Measurements from ENCODE around the gene SPATS2. TPM values are rescaled to one million over a fixed set of nuclear protein-coding genes. Genes with fewer than 3 reads are reported as not detected.

SPATS2 gene
- total RNA-seq, 1 donor from 2014 or later, result 46.3 TPM

DNA sequence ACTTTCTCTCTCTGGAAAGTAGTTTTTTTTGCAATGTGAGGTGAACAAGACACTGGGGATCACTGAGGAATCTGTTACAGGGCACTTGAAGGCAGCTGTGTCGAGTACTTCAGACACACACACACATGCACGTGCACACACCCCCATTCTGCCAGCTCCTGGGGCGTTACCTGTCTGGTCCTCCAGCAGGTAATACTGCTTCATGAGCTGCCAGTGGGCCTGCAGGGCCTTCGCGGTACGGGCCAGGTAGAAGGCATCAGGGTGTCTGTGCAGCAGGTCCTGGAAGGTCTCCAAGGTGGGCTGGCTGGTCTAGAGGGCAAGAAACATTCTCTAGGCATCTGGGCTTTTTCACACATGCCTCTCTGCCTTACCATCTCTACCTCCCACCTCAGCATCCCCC lies 195.6 kb downstream of the SPATS2 start:
- Mint-ChIP-seq H3K27ac (ENCODE audit: unreplicated experiment) (no peak overlapping the region), H3K4me3 (ENCODE audit: unreplicated experiment) (no peak overlapping the region), H3K27me3 (ENCODE audit: low read depth, unreplicated experiment) (no peaks in the 10 kb centered on the region), H3K9me3 (ENCODE audit: unreplicated experiment) (no peaks in the 10 kb centered on the region), H3K36me3 (ENCODE audit: low read depth, unreplicated experiment) (peaks cover 15% of the 10 kb centered on the region), H3K4me1 (ENCODE audit: low read depth, unreplicated experiment) (peaks cover 9% of the 10 kb centered on the region)
- peaks cover 7% of the 10 kb centered on the region for H3K4me1 ChIP-seq (ENCODE audit: insufficient read depth, low read length)
- no peak overlapping the region for H3K4me2 ChIP-seq (ENCODE audit: low read length)
- peaks cover 28% of the 10 kb centered on the region for H3K79me2 ChIP-seq (ENCODE audit: insufficient read depth, low read length)
- H3K27ac ChIP-seq (ENCODE audit: low read depth, low read length), result no peak overlapping the region
- DNase-seq (ENCODE audit: low read depth) (no peak), FAIRE-seq (no peak)
- peaks cover 23% of the 10 kb centered on the region for H3K36me3 ChIP-seq (ENCODE audit: insufficient read depth, low read length)
- no peaks in the 10 kb centered on the region for H3K9me3 ChIP-seq (ENCODE audit: insufficient read depth, low read depth, low read length)
- H4K20me1 ChIP-seq (ENCODE audit: insufficient read depth, low read length), result peaks cover 3% of the 10 kb centered on the region
- H3K9ac ChIP-seq (ENCODE audit: low read length), result no peak overlapping the region
- TF ChIP-seq EZH2 (IDR thresholded peaks at IDR 0.05; ENCODE audit: insufficient read depth, low read length), result no peak
- TF ChIP-seq, protein P1, sequence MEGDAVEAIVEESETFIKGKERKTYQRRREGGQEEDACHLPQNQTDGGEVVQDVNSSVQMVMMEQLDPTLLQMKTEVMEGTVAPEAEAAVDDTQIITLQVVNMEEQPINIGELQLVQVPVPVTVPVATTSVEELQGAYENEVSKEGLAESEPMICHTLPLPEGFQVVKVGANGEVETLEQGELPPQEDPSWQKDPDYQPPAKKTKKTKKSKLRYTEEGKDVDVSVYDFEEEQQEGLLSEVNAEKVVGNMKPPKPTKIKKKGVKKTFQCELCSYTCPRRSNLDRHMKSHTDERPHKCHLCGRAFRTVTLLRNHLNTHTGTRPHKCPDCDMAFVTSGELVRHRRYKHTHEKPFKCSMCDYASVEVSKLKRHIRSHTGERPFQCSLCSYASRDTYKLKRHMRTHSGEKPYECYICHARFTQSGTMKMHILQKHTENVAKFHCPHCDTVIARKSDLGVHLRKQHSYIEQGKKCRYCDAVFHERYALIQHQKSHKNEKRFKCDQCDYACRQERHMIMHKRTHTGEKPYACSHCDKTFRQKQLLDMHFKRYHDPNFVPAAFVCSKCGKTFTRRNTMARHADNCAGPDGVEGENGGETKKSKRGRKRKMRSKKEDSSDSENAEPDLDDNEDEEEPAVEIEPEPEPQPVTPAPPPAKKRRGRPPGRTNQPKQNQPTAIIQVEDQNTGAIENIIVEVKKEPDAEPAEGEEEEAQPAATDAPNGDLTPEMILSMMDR (IDR thresholded peaks at IDR 0.05; ENCODE audit: insufficient read depth, low read depth, low read length), result no peak
- no peak overlapping the region for H2AFZ ChIP-seq (ENCODE audit: low read depth, low read length)
- H3K27me3 ChIP-seq (ENCODE audit: insufficient read depth, low read length), result no peaks in the 10 kb centered on the region
- no peak overlapping the region for H3K4me3 ChIP-seq (ENCODE audit: insufficient read depth, low read depth, low read length)

DNA sequence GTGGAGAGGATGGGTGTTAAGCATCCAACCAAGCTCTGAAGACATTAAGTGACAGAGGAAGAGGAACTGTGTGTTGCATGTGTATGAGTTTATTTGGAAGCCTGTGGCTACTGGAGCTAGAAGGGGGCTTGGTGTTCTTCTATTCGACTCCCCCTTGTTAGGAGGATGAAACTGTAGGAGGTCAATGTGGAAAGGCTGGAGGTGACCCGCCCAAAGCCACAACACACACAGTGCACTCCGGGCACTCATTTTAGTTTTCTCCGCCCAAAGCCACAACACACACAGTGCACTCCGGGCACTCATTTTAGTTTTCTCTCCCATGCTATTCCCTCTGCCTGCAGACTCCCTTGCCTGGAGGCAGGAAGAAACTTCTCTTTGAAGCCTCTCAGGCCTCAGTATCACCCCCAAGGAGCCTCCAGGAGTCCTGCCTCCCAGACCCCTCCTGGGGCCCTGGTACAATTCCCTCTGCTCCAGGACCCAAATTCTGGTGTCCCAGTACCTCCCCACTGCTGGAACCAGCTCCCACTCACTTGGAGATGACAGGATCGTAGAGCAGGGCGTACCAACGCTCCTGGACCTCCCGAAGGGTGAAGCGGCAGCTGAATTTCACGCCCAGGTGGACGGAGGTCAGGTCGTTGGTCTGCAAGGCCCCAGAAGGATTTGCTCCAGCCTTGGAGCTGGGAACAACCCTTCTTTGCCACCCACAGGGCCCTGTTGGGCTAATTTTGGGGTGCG lies 196.9 kb downstream of the SPATS2 start:
- no peak for FAIRE-seq
- no peaks in the 10 kb centered on the region for H3K27me3 Mint-ChIP-seq (ENCODE audit: low read depth, unreplicated experiment)

More for the DNA sequence above, 196.9 kb downstream of the SPATS2 start:
- Histone ChIP-seq H4K20me1 (ENCODE audit: insufficient read depth, low read length) (peaks cover 3% of the 10 kb centered on the region), H3K4me2 (ENCODE audit: low read length) (no peak overlapping the region), H3K79me2 (ENCODE audit: insufficient read depth, low read length) (peaks cover 39% of the 10 kb centered on the region), H3K4me3 (ENCODE audit: insufficient read depth, low read depth, low read length) (no peak overlapping the region), H3K9me3 (ENCODE audit: insufficient read depth, low read depth, low read length) (no peaks in the 10 kb centered on the region), H3K36me3 (ENCODE audit: insufficient read depth, low read length) (peaks cover 20% of the 10 kb centered on the region), H3K9ac (ENCODE audit: low read length) (no peak overlapping the region), H3K4me1 (ENCODE audit: insufficient read depth, low read length) (peaks cover 7% of the 10 kb centered on the region), H3K27ac (ENCODE audit: low read depth, low read length) (no peak overlapping the region), H2AFZ (ENCODE audit: low read depth, low read length) (no peak overlapping the region), H3K27me3 (ENCODE audit: insufficient read depth, low read length) (no peaks in the 10 kb centered on the region)
- H3K27ac Mint-ChIP-seq (ENCODE audit: unreplicated experiment), result no peak overlapping the region
- DNase-seq (ENCODE audit: low read depth), result no peak
- H3K36me3 Mint-ChIP-seq (ENCODE audit: low read depth, unreplicated experiment), result peaks cover 15% of the 10 kb centered on the region
- H3K9me3 Mint-ChIP-seq (ENCODE audit: unreplicated experiment), result no peaks in the 10 kb centered on the region
- peaks cover 9% of the 10 kb centered on the region for H3K4me1 Mint-ChIP-seq (ENCODE audit: low read depth, unreplicated experiment)
- no peak overlapping the region for H3K4me3 Mint-ChIP-seq (ENCODE audit: unreplicated experiment)
- TF ChIP-seq EZH2 (IDR thresholded peaks at IDR 0.05; ENCODE audit: insufficient read depth, low read length), result no peak
- TF ChIP-seq, protein P1 (IDR thresholded peaks at IDR 0.05; ENCODE audit: insufficient read depth, low read depth, low read length), result no peak
